HG02884 (cell line): ENCODE results near the gene TRIM58.

Experiments
- ATAC-seq: cut with Tn5 transposase; IDR thresholded peaks from one replicate; pipeline ENCODE4 v1.9.1; 2021; ENCODE audit warnings: mild to moderate bottlenecking, moderate library complexity; ENCODE audit not compliant: unreplicated experiment

TRIM58 gene

GRCh38 chr1:247857069-247857984 lies at the start of gene TRIM58:
Gene TRIM58, plus strand, starts transcription at chr1:247857187. Its CDS starts 60 bp downstream, at chr1:247857247.
- ATAC-seq, result peak; percentile 67

- no peak for ATAC-seq
Measured at GRCh38 chr1:247812637-247813036, 44.4 kb upstream of the TRIM58 start.

- ATAC-seq, result no peak
Measured at GRCh38 chr1:247822060-247822459, 34.9 kb upstream of the TRIM58 start.

- ATAC-seq, result no peak
Measured at GRCh38 chr1:247824023-247824422, 33.0 kb upstream of the TRIM58 start, which contains the start of gene OR14A16. Gene OR14A16, minus strand, starts transcription at chr1:247824119. Its CDS starts 8,390 bp downstream, at chr1:247815729.

GRCh38 chr1:247825362-247825761 lies 31.6 kb upstream of the TRIM58 start:
- ATAC-seq, result no peak

- ATAC-seq, result no peak
Measured at GRCh38 chr1:247829656-247830055, 27.3 kb upstream of the TRIM58 start.

GRCh38 chr1:247833601-247834000 lies 23.4 kb upstream of the TRIM58 start:
- no peak for ATAC-seq

- ATAC-seq, result no peak
Measured at GRCh38 chr1:247840818-247841217, 16.2 kb upstream of the TRIM58 start.

GRCh38 chr1:247841796-247842195 lies 15.2 kb upstream of the TRIM58 start, which contains the start of gene OR11L1:
Gene OR11L1, minus strand, starts transcription at chr1:247841896. Its CDS starts 0 bp downstream, at chr1:247841896.
- no peak for ATAC-seq

- no peak for ATAC-seq
Measured at GRCh38 chr1:247843411-247843810, 13.6 kb upstream of the TRIM58 start.

GRCh38 chr1:247845011-247845692 lies 11.8 kb upstream of the TRIM58 start:
- no peak for ATAC-seq

- no peak for ATAC-seq
Measured at GRCh38 chr1:247845693-247846017, 11.3 kb upstream of the TRIM58 start.

- no peak for ATAC-seq
Measured at GRCh38 chr1:247848346-247848745, 8.6 kb upstream of the TRIM58 start.

GRCh38 chr1:247849616-247850015 lies 7.4 kb upstream of the TRIM58 start:
- no peak for ATAC-seq

GRCh38 chr1:247854899-247855545 lies 2.0 kb upstream of the TRIM58 start:
- ATAC-seq, result no peak

GRCh38 chr1:247855911-247856310 lies 1.1 kb upstream of the TRIM58 start:
- no peak for ATAC-seq

GRCh38 chr1:247857985-247858619 lies 1.1 kb downstream of the TRIM58 start:
- ATAC-seq, result no peak

GRCh38 chr1:247862756-247863155 lies 5.8 kb downstream of the TRIM58 start:
- ATAC-seq, result no peak

- no peak for ATAC-seq
Measured at GRCh38 chr1:247864644-247865043, 7.7 kb downstream of the TRIM58 start.

- ATAC-seq, result no peak
Measured at GRCh38 chr1:247865416-247865815, 8.4 kb downstream of the TRIM58 start.

GRCh38 chr1:247883346-247883745 lies 26.4 kb downstream of the TRIM58 start:
- ATAC-seq, result no peak
